Transverse colon (tissue), 4 donors: ENCODE data around the gene ERVFRD-1.

Experiments
- POLR2AphosphoS5 ChIP-seq, 3 donors: sonication (generic); formaldehyde crosslinking; IDR thresholded peaks; one replicate each; pipeline ENCODE4 v1.6.1; 2016; ENCODE audit warnings: antibody characterized with exemption in 3 of 3
- TF ChIP-seq, protein P1 (sequence below), 5 experiments: fragments of 200-600 bp in 3 of 5; fragments of 450-650 bp in 2 of 5; sonication (generic) in 3 of 5; IDR thresholded peaks; 1 replicate in 2 of 5; 2 replicates in 3 of 5; pipeline ENCODE4 v1.5.1; 2016 to 2017; ENCODE audit warnings: antibody characterized with exemption in 5 of 5, inconsistent platforms in 3 of 5, mild to moderate bottlenecking in 2 of 5, moderate library complexity in 1 of 5

DNA sequence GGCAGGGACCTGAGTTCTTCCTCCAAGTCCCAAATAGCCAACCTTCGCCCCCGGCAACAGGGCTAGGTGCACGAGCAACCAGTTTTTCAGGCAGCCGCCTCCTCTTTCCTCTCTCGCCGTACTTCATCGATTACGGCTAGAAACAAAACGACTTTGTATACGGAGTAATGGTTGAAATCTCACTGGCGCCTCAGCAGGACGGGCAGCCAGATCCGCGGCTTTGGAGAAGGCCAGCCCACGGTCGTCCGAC lies 18.2 kb downstream of the ERVFRD-1 start:
- TF ChIP-seq, protein P1, sequence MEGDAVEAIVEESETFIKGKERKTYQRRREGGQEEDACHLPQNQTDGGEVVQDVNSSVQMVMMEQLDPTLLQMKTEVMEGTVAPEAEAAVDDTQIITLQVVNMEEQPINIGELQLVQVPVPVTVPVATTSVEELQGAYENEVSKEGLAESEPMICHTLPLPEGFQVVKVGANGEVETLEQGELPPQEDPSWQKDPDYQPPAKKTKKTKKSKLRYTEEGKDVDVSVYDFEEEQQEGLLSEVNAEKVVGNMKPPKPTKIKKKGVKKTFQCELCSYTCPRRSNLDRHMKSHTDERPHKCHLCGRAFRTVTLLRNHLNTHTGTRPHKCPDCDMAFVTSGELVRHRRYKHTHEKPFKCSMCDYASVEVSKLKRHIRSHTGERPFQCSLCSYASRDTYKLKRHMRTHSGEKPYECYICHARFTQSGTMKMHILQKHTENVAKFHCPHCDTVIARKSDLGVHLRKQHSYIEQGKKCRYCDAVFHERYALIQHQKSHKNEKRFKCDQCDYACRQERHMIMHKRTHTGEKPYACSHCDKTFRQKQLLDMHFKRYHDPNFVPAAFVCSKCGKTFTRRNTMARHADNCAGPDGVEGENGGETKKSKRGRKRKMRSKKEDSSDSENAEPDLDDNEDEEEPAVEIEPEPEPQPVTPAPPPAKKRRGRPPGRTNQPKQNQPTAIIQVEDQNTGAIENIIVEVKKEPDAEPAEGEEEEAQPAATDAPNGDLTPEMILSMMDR (IDR thresholded peaks at IDR 0.05), result no peak
- TF ChIP-seq POLR2AphosphoS5 (IDR thresholded peaks at IDR 0.05), result no peak
